ENCODE results near the gene CELA2B.
"Not testable (repeated sequence)": the region's sequence is repeated elsewhere in the genome, so short reads cannot be mapped to it uniquely, and the experiment has no call there.

Gene CELA2B

GRCh38 chr1:15453734-15454133 is 22.2 kb upstream of the CELA2B start:
- no peak overlapping the region for H3K4me3 ChIP-seq (ENCODE audit: insufficient read length, low read depth)
- no peak for DNase-seq (ENCODE audit: low read depth, low spot score)
- H3K9ac ChIP-seq (ENCODE audit: insufficient read length, low read depth) = no peak overlapping the region
- no peaks in the 10 kb centered on the region for H3K36me3 ChIP-seq (ENCODE audit: insufficient read depth, insufficient read length, low read length)
- TF ChIP-seq SUZ12 (IDR thresholded peaks at IDR 0.05; ENCODE audit: extremely low read depth, insufficient read depth, insufficient read length) (no peak), YY1 (IDR thresholded peaks at IDR 0.05; ENCODE audit: insufficient read depth, insufficient read length) (no peak), ZNF274 (IDR thresholded peaks at IDR 0.05; ENCODE audit: low read depth, low read length) (no peak)
- H3K4me1 ChIP-seq (ENCODE audit: insufficient read depth, insufficient read length) = no peaks in the 10 kb centered on the region
- no peaks in the 10 kb centered on the region for H3K9me3 ChIP-seq (ENCODE audit: insufficient read depth, low read length)
- H3K27me3 ChIP-seq (ENCODE audit: insufficient read depth, insufficient read length) = no peaks in the 10 kb centered on the region

- Histone ChIP-seq H3K27me3 (ENCODE audit: insufficient read depth, insufficient read length) (no peaks in the 10 kb centered on the region), H3K4me3 (ENCODE audit: insufficient read length, low read depth) (no peak overlapping the region), H3K9ac (ENCODE audit: insufficient read length, low read depth) (no peak overlapping the region), H3K4me1 (ENCODE audit: insufficient read depth, insufficient read length) (no peaks in the 10 kb centered on the region), H3K36me3 (ENCODE audit: insufficient read depth, insufficient read length, low read length) (no peaks in the 10 kb centered on the region), H3K9me3 (ENCODE audit: insufficient read depth, low read length) (no peaks in the 10 kb centered on the region)
- no peak for DNase-seq (ENCODE audit: low read depth, low spot score)
- no peak for TF ChIP-seq YY1 (IDR thresholded peaks at IDR 0.05; ENCODE audit: insufficient read depth, insufficient read length)
- TF ChIP-seq SUZ12 (IDR thresholded peaks at IDR 0.05; ENCODE audit: extremely low read depth, insufficient read depth, insufficient read length) = no peak
- no peak for TF ChIP-seq ZNF274 (IDR thresholded peaks at IDR 0.05; ENCODE audit: low read depth, low read length)
Observed at GRCh38 chr1:15454256-15454655, 21.6 kb upstream of the CELA2B start.

DNA sequence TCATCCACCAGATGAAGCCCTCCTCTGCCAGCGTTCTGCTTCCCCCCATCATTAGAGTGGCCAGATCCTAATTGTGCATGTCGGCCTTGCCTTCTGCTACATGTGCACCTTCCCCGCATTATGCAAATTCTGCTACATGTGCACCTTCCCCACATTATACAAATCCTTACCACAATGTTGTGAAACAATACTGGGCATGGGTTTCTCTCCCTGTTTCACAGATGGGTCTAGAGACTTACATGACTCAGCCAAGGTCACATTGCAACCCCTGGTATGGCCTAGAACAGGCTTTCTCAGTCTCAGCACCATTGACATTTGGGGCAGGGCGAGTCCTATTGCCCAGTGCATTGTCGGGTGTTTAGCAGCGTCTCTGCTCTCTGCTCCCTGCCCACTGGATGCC is 20.4 kb upstream of the CELA2B start:
- TF ChIP-seq YY1 (IDR thresholded peaks at IDR 0.05; ENCODE audit: insufficient read depth, insufficient read length) (no peak), ZNF274 (IDR thresholded peaks at IDR 0.05; ENCODE audit: low read depth, low read length) (no peak), SUZ12 (IDR thresholded peaks at IDR 0.05; ENCODE audit: extremely low read depth, insufficient read depth, insufficient read length) (no peak)
- no peaks in the 10 kb centered on the region for H3K27me3 ChIP-seq (ENCODE audit: insufficient read depth, insufficient read length)
- H3K4me3 ChIP-seq (ENCODE audit: insufficient read length, low read depth) = no peak overlapping the region
- H3K4me1 ChIP-seq (ENCODE audit: insufficient read depth, insufficient read length) = no peaks in the 10 kb centered on the region
- no peaks in the 10 kb centered on the region for H3K36me3 ChIP-seq (ENCODE audit: insufficient read depth, insufficient read length, low read length)
- H3K9ac ChIP-seq (ENCODE audit: insufficient read length, low read depth) = no peak overlapping the region
- H3K9me3 ChIP-seq (ENCODE audit: insufficient read depth, low read length) = no peaks in the 10 kb centered on the region
- DNase-seq (ENCODE audit: low read depth, low spot score) = no peak

GRCh38 chr1:15456313-15456954 is 19.5 kb upstream of the CELA2B start, which contains the start of gene CELA2A:
Gene CELA2A, plus strand, starts transcription at chr1:15456732. Its CDS starts 22 bp downstream, at chr1:15456754.
- no peaks in the 10 kb centered on the region for H3K9me3 ChIP-seq (ENCODE audit: insufficient read depth, low read length)
- DNase-seq (ENCODE audit: low read depth, low spot score) = no peak
- H3K36me3 ChIP-seq (ENCODE audit: insufficient read depth, insufficient read length, low read length) = no peaks in the 10 kb centered on the region
- H3K4me1 ChIP-seq (ENCODE audit: insufficient read depth, insufficient read length) = no peaks in the 10 kb centered on the region
- H3K27me3 ChIP-seq (ENCODE audit: insufficient read depth, insufficient read length) = no peaks in the 10 kb centered on the region
- no peak for TF ChIP-seq ZNF274 (IDR thresholded peaks at IDR 0.05; ENCODE audit: low read depth, low read length)
- TF ChIP-seq YY1 (IDR thresholded peaks at IDR 0.05; ENCODE audit: insufficient read depth, insufficient read length) = no peak
- TF ChIP-seq SUZ12 (IDR thresholded peaks at IDR 0.05; ENCODE audit: extremely low read depth, insufficient read depth, insufficient read length) = no peak
- H3K9ac ChIP-seq (ENCODE audit: insufficient read length, low read depth) = no peak within 1 kb of the TSS
- H3K4me3 ChIP-seq (ENCODE audit: insufficient read length, low read depth) = no peak within 1 kb of the TSS

DNA sequence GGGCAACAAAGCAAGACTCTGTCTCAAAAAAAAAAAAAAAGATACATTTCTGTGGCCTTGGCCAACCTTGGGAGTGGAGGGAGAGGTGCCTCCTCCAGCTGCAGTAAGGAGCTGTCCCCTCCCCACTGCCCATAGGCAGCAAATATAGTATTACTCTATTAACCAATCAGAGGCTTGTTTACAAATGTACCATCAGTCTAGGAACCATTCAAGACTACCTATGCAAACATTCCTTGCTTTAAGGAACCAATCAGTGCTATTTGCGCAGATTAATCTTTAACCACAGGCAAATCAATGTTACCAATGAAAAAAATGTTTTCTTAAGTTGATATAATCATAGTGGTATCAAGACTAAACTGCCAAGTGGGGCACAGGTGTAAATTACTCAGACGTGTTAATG is 18.3 kb upstream of the CELA2B start:
- H3K9ac ChIP-seq (ENCODE audit: insufficient read length, low read depth) = no peak overlapping the region
- H3K27me3 ChIP-seq (ENCODE audit: insufficient read depth, insufficient read length) = no peaks in the 10 kb centered on the region
- no peaks in the 10 kb centered on the region for H3K9me3 ChIP-seq (ENCODE audit: insufficient read depth, low read length)
- no peak for DNase-seq (ENCODE audit: low read depth, low spot score)
- H3K36me3 ChIP-seq (ENCODE audit: insufficient read depth, insufficient read length, low read length) = no peaks in the 10 kb centered on the region
- no peaks in the 10 kb centered on the region for H3K4me1 ChIP-seq (ENCODE audit: insufficient read depth, insufficient read length)
- TF ChIP-seq ZNF274 (IDR thresholded peaks at IDR 0.05; ENCODE audit: low read depth, low read length) (no peak), YY1 (IDR thresholded peaks at IDR 0.05; ENCODE audit: insufficient read depth, insufficient read length) (no peak), SUZ12 (IDR thresholded peaks at IDR 0.05; ENCODE audit: extremely low read depth, insufficient read depth, insufficient read length) (no peak)
- H3K4me3 ChIP-seq (ENCODE audit: insufficient read length, low read depth) = no peak overlapping the region

DNA sequence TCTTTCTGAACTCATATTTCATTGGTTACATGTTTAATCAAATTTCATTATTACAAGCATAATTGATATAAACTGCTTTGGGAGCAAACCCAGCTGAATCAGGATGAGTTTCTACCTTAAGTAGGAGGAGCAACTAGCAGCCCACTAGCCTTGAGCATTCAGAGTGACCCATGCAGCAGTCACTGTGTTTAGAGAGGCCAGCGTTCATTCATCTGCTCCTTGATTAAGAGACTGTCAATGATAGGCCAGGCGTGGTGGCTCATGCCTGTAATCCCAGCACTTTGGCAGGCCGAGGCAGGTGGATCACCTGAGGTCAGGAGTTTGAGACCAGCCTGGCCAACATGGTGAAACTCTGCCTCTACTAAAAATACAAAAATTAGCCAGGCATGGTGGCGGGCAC is 17.5 kb upstream of the CELA2B start:
- not testable (repeated sequence) for H3K36me3 ChIP-seq (ENCODE audit: insufficient read depth, insufficient read length, low read length); DNase-seq (ENCODE audit: low read depth, low spot score); H3K27me3 ChIP-seq (ENCODE audit: insufficient read depth, insufficient read length); H3K4me1 ChIP-seq (ENCODE audit: insufficient read depth, insufficient read length); H3K4me3 ChIP-seq (ENCODE audit: insufficient read length, low read depth); H3K9ac ChIP-seq (ENCODE audit: insufficient read length, low read depth); H3K9me3 ChIP-seq (ENCODE audit: insufficient read depth, low read length)

DNA sequence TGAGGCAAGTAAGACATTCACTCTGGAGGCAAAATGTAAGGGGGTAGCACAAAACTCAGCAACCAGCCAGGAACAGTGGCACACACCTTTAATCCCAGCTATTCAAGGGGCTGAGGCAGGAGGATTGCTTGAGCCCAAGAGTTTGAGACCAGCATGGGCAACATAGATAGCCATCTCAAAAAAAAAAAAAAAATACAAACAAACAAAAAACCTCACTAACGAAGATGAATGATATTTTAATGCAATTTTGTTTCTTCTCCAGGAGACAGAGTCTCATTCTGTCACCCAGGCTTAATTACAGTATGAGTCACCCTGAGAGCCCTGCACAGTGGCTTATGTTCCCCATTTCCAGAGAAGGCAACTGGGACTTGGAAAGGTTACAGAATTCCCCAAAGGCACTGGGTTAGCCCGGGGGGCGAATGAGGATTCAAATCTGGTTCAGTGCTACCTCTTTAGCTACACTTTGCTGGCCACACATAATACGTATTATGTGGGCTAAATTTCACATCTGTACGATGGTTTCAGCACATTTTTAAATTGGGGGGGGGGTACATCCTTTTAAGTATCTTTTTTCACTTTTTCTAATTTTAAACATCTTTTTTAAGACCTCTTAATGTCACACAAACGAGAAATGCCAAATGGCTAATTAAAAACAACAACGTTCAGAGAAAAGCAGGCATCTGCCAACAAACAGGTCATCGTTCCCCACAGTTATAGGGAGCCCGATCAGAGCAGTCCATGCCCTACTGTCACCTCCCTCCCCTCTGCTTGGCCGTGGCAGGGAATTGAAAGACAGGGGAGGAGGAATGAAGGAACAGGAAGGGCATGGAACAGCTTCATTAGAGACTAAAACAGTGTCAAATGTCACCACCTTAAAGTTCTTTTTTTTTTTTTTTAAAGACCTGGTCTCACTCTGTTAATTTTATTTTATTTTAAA is 15.9 kb upstream of the CELA2B start:
- Histone ChIP-seq H3K9ac (ENCODE audit: insufficient read length, low read depth) (no peak overlapping the region), H3K4me1 (ENCODE audit: insufficient read depth, insufficient read length) (no peaks in the 10 kb centered on the region), H3K9me3 (ENCODE audit: insufficient read depth, low read length) (no peaks in the 10 kb centered on the region), H3K4me3 (ENCODE audit: insufficient read length, low read depth) (no peak overlapping the region), H3K36me3 (ENCODE audit: insufficient read depth, insufficient read length, low read length) (no peaks in the 10 kb centered on the region), H3K27me3 (ENCODE audit: insufficient read depth, insufficient read length) (no peaks in the 10 kb centered on the region)
- TF ChIP-seq SUZ12 (IDR thresholded peaks at IDR 0.05; ENCODE audit: extremely low read depth, insufficient read depth, insufficient read length) (no peak), YY1 (IDR thresholded peaks at IDR 0.05; ENCODE audit: insufficient read depth, insufficient read length) (no peak), ZNF274 (IDR thresholded peaks at IDR 0.05; ENCODE audit: low read depth, low read length) (no peak)
- no peak for DNase-seq (ENCODE audit: low read depth, low spot score)

Measured in NT2/D1 (cell line).